OCI-LY3 (cell line): ENCODE data around the gene MCU.
A peak's percentile ranks its signal among the peaks of the same experiment; 100 is the strongest.

ENCODE experiments used
- EZH2phosphoT487 ChIP-seq: fragments of 200-600 bp; shearing (Covaris generic); IDR thresholded peaks from 2 replicates; pipeline ENCODE4 v1.6.1; 2018; ENCODE audit warnings: antibody characterized with exemption, mixed run types, low read depth
- TF ChIP-seq, protein P1 (sequence below): fragments of 200-600, 300-600 bp; sonication (generic); IDR thresholded peaks from 2 replicates; pipeline ENCODE4 v1.5.1; 2014; ENCODE audit warnings: antibody characterized with exemption, low read length, low read depth

GRCh38 chr10:72875250-72876055 lies 183.5 kb downstream of the MCU start:
- no peak for TF ChIP-seq EZH2phosphoT487
- TF ChIP-seq, protein P1, sequence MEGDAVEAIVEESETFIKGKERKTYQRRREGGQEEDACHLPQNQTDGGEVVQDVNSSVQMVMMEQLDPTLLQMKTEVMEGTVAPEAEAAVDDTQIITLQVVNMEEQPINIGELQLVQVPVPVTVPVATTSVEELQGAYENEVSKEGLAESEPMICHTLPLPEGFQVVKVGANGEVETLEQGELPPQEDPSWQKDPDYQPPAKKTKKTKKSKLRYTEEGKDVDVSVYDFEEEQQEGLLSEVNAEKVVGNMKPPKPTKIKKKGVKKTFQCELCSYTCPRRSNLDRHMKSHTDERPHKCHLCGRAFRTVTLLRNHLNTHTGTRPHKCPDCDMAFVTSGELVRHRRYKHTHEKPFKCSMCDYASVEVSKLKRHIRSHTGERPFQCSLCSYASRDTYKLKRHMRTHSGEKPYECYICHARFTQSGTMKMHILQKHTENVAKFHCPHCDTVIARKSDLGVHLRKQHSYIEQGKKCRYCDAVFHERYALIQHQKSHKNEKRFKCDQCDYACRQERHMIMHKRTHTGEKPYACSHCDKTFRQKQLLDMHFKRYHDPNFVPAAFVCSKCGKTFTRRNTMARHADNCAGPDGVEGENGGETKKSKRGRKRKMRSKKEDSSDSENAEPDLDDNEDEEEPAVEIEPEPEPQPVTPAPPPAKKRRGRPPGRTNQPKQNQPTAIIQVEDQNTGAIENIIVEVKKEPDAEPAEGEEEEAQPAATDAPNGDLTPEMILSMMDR = peak; percentile 57
